ELR (cell line): ENCODE measurements around the gene SPIN1.

Experiments
- DNase-seq: peaks from one replicate; pipeline ENCODE4 v3.0.0-alpha.2; 2015; ENCODE audit warnings: low read depth

SPIN1 gene

DNA sequence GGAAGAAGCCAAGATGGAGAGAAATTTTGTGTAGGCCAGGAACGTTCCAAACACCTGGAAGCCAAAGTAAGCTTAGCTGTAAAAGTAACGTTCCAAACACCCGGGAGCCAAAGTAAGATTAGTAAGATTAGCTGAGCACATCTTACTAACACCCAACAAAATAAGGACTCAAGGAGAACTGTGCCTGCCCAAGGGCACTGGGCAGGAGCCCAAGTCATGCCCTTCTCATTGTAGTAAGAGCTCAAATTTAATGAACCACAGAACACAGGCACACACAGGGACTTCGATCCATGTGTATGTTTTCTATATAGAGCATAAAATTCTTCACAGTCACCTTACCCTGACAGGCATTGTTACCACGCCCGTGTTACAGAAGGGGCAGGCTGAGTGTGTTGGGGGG is 110.6 kb downstream of the SPIN1 start:
- DNase-seq = no peak

DNA sequence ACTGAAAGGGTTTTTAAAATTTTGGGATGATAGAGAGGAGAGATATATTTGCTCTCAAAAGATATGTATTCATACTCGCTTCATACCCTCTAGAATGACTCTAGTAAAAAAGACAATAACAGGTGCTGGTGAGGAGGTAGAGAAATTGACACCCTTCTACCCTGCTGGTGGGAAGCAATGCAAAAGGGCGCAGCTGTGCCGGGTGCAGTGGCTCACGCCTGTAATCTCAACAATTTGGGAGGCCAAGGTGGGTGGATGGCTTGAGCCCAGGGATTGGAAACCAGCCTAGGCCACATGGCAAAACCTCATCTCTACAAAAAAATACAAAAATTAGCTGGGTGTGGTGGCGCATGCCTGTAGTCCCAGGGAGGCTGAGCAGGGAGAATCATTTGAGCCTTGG is 112.8 kb downstream of the SPIN1 start:
- no peak for DNase-seq

- DNase-seq = no peak
These were observed 114.3 kb downstream of the SPIN1 start for GRCh38 chr9:88502552-88503034.

DNA sequence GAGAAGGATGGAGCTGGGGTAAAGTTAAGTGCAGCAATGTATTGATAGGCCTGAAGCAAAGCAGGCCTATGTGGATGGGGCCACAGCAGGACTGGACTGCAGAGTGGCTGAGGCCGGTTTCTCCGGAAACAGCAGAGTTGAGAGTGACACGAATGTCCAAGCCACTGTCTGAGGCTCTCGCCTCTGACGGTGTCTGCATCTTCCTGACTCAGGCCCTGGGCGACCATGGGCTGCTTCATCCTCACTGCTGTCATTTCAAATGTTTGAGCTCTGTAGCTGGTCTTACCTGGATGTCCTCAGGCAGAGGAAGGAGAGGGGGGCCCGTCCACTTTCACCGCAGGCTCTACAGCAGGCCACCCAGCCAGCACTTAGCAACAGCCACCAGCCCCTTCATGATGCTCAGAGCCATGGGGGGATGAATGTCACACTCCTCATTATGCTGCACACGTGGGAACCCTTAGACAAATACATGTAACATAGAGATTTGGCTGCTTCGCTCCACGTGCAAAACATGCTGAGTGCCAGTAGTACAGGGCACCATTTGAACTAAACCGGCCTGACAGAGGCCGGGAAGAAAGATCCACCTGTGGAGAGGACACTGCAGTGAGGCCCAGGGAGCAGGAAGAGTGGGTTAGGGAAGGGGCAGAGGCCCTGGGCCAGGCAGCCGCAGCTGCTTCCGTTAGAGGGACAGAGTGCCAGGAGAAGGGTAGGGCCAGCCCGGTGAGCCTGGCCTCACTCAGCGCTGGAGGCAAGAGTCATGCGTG is 115.0 kb downstream of the SPIN1 start:
- DNase-seq = no peak

- no peak for DNase-seq
These were observed 115.9 kb downstream of the SPIN1 start for GRCh38 chr9:88503845-88504764.

DNA sequence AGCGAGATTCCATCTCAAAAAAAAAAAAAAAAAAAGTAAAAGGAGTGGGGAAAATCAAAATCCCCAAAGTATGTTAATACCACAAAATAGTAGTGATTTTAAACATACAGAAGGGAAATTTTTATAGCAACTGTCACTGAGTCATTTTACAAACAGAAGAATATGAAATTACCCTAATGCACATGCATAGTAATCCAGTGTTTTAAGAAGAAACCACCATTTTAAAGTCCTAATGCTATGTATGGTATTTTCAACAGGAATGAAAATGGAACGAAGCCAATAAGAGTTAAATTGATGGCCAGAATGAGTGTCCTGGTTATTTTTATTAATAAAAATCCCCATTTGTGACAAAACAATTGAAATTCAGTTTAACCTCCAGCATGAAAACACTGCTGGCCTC is 120.1 kb downstream of the SPIN1 start:
- DNase-seq = no peak

GRCh38 chr9:88511906-88512305 is 123.7 kb downstream of the SPIN1 start:
- no peak for DNase-seq

DNA sequence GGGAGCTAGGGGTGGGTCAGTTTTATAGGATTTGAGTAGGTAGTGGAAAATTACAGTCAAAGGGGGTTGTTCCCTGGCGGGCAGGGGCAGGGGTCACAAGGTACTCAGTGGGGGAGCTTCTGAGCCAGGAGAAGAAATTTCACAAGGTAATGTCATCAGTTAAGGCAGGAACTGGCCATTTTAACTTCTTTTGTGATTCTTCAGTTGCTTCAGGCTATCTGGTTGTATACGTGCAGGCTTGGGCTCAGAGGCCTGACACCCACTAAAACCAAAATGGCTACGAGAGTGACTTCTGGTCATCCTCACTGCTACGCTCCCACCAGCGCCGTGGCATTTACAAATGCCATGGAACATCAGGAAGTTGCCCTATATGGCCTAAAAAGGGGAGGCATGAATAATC is 126.0 kb downstream of the SPIN1 start:
- DNase-seq = no peak

GRCh38 chr9:88521308-88521707 is 133.1 kb downstream of the SPIN1 start:
- no peak for DNase-seq

DNA sequence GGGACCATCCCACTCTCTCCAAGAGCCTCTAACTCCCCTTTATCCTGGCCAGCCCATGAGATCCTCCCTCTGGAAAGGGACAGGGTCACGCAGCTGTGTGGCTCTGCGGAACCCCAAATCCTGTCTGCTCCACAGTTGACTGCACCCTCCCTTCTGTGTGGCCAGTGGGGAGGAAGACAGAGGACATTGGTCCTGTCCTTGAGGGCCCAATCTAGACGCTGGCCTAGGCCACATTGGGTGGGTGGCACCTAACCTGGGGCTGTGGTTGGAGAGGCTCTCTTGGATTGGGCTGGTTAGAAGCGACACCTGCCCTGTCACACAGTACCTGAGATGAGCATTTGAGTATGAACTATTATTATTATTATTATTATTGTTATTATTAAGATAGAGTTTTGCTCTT is 134.1 kb downstream of the SPIN1 start:
- no peak for DNase-seq

- DNase-seq = peak; percentile 89
These were observed 134.8 kb downstream of the SPIN1 start for GRCh38 chr9:88523056-88523455.

GRCh38 chr9:88524911-88525310 is 136.7 kb downstream of the SPIN1 start:
- DNase-seq = no peak

DNA sequence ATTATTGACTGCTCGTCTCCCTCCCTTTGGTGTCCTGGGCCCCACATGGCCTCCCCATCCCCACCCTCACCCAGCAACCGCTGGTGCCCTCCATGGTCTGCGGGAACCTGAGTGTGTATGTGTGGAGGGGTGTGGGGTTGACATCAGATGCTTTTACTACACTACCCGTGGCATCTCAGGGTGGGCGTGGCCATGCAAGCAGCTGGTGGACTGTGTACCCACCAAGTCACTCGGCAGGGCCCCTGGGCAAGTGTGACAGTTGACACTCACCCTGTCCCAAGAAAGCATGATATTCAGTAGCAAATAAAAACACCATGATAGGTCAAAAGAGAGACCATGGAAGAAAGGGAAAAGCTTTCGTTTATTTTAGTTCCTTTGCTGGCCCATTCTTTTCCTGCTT is 139.4 kb downstream of the SPIN1 start:
- DNase-seq = no peak
